ENCODE measurements around the gene SREBF1.
A peak's percentile ranks its signal among the peaks of the same experiment; 100 is the strongest.

SREBF1 gene

DNA sequence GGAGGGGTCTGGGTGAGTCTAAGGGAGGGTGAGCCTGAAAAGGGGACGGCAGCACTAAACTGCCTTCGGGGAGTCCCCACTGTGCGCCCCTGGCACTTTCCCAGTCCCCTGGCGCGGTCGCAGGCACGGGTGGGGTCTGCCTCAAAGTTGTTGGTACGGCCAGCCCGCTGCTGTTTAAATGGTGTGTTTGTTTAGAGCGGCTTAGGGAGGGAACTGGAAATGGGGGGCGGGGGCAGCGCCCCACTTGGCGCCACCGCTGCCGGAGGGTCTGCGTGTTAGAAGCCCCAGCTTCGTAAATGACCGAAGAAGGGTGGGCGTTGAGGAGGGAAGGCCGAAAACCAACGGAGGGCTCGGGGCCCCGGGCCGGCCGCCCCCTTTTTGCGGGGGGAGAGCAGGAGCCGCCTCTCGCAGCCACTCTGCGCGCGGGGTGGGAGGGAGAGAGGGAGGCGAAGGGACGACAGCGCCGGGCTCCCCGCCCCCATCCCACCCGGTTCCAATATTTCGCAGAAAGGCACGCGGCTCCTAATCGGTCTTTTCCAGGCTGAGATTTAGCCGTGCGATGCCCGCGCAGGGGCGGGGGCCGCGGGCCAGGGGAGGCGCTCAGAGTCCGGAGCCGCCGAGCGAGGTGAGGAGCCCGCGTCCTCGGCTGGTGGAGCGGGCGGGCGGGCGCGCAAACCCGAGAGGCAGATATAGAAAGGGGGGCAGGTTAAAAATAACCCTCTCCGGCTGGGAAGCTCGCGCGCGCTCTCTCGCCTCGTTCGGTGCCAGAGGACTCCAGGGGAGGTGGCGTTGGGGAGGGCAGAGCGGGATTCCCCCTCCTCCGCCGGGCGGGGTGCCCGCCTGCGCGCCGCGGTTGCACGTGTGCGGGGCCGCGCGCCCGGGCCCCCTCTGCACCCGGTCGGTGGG is 54.9 kb downstream of the SREBF1 start:
- no peak overlapping the region for H2AFZ ChIP-seq (ENCODE audit: low read length)
- no peak for TF ChIP-seq CTCF (conservative IDR thresholded peaks at IDR 0.05; ENCODE audit: low read length)
- no peak for TF ChIP-seq EZH2phosphoT487 (IDR thresholded peaks at IDR 0.05; ENCODE audit: borderline replicate concordance)
- peak overlapping the region; percentile 75 for H3K4me2 ChIP-seq (ENCODE audit: low read depth, low read length, poor library complexity, severe bottlenecking)
- H3K27me3 ChIP-seq (ENCODE audit: insufficient read depth, low read length, poor library complexity, severe bottlenecking) = no peaks in the 10 kb centered on the region
- H3F3A ChIP-seq (ENCODE audit: low read depth) = no peaks in the 10 kb centered on the region
- peak overlapping the region; percentile 80 for H3K4me3 ChIP-seq (ENCODE audit: low read length, poor library complexity, severe bottlenecking)
- H3K9ac ChIP-seq (ENCODE audit: low read depth, low read length, poor library complexity, severe bottlenecking) = peak overlapping the region; percentile 80
- H3K36me3 ChIP-seq (ENCODE audit: insufficient read depth, low read length) = no peaks in the 10 kb centered on the region; the same call in 1 of the 2 replicates
- H3K9me2 ChIP-seq (replicated peaks; ENCODE audit: low read depth, low read length) = no peaks in the 10 kb centered on the region
- H4K20me1 ChIP-seq (ENCODE audit: insufficient read depth, low read length, poor library complexity, severe bottlenecking) = peaks cover 67% of the 10 kb centered on the region
- peaks cover 81% of the 10 kb centered on the region for H3K79me2 ChIP-seq (ENCODE audit: insufficient read depth, low read length)
- H3K9me3 ChIP-seq (ENCODE audit: insufficient read depth, low read depth, low read length) = no peaks in the 10 kb centered on the region
- H3K4me1 ChIP-seq (ENCODE audit: insufficient read depth, low read length, poor library complexity, severe bottlenecking) = peaks cover 40% of the 10 kb centered on the region

- no peak for TF ChIP-seq EZH2phosphoT487 (IDR thresholded peaks at IDR 0.05; ENCODE audit: borderline replicate concordance)
- no peak for TF ChIP-seq CTCF (conservative IDR thresholded peaks at IDR 0.05; ENCODE audit: low read length)
- Histone ChIP-seq H3K79me2 (ENCODE audit: insufficient read depth, low read length) (peaks cover 80% of the 10 kb centered on the region), H3K9me3 (ENCODE audit: insufficient read depth, low read depth, low read length) (no peaks in the 10 kb centered on the region), H3K9ac (ENCODE audit: low read depth, low read length, poor library complexity, severe bottlenecking) (peak overlapping the region; percentile 80), H3K4me2 (ENCODE audit: low read depth, low read length, poor library complexity, severe bottlenecking) (peak overlapping the region; percentile 75), H3K4me3 (ENCODE audit: low read length, poor library complexity, severe bottlenecking) (peak overlapping the region; percentile 80), H3F3A (ENCODE audit: low read depth) (no peaks in the 10 kb centered on the region), H3K27me3 (ENCODE audit: insufficient read depth, low read length, poor library complexity, severe bottlenecking) (no peaks in the 10 kb centered on the region), H2AFZ (ENCODE audit: low read length) (no peak overlapping the region), H3K4me1 (ENCODE audit: insufficient read depth, low read length, poor library complexity, severe bottlenecking) (peaks cover 40% of the 10 kb centered on the region), H3K36me3 (ENCODE audit: insufficient read depth, low read length) (no peaks in the 10 kb centered on the region; the same call in 1 of the 2 replicates), H4K20me1 (ENCODE audit: insufficient read depth, low read length, poor library complexity, severe bottlenecking) (peaks cover 63% of the 10 kb centered on the region), H3K9me2 (replicated peaks; ENCODE audit: low read depth, low read length) (no peaks in the 10 kb centered on the region)
Observed at GRCh38 chr17:17780922-17781590, 55.7 kb downstream of the SREBF1 start.

- no peak overlapping the region for H2AFZ ChIP-seq (ENCODE audit: low read length)
- H4K20me1 ChIP-seq (ENCODE audit: insufficient read depth, low read length, poor library complexity, severe bottlenecking) = peaks cover 54% of the 10 kb centered on the region
- peaks cover 80% of the 10 kb centered on the region for H3K79me2 ChIP-seq (ENCODE audit: insufficient read depth, low read length)
Observed at GRCh38 chr17:17779015-17779611, 57.7 kb downstream of the SREBF1 start.

More at GRCh38 chr17:17779015-17779611, 57.7 kb downstream of the SREBF1 start:
- Histone ChIP-seq H3K9me3 (ENCODE audit: insufficient read depth, low read depth, low read length) (no peaks in the 10 kb centered on the region), H3K9me2 (replicated peaks; ENCODE audit: low read depth, low read length) (no peaks in the 10 kb centered on the region), H3K9ac (ENCODE audit: low read depth, low read length, poor library complexity, severe bottlenecking) (no peak overlapping the region), H3K4me1 (ENCODE audit: insufficient read depth, low read length, poor library complexity, severe bottlenecking) (peaks cover 23% of the 10 kb centered on the region), H3K4me2 (ENCODE audit: low read depth, low read length, poor library complexity, severe bottlenecking) (no peak overlapping the region), H3K4me3 (ENCODE audit: low read length, poor library complexity, severe bottlenecking) (no peak overlapping the region), H3K27me3 (ENCODE audit: insufficient read depth, low read length, poor library complexity, severe bottlenecking) (no peaks in the 10 kb centered on the region), H3F3A (ENCODE audit: low read depth) (no peaks in the 10 kb centered on the region), H3K36me3 (ENCODE audit: insufficient read depth, low read length) (peaks cover 4% of the 10 kb centered on the region; the same call in 1 of the 2 replicates)
- TF ChIP-seq CTCF (conservative IDR thresholded peaks at IDR 0.05; ENCODE audit: low read length) = no peak
- no peak for TF ChIP-seq EZH2phosphoT487 (IDR thresholded peaks at IDR 0.05; ENCODE audit: borderline replicate concordance)
